CD14-positive monocyte (primary cell): ENCODE data around the gene LAT. TPM values are rescaled to one million over a fixed set of nuclear protein-coding genes. Genes with fewer than 3 reads are reported as not detected.

Experiments used
- DNase-seq, 3 donors: peaks; one replicate each; pipeline ENCODE4 v3.0.0-alpha.2; 2011 to 2022
- H2AFZ ChIP-seq: 2 replicates; pipeline ENCODE4 v1.6.0; 2012; ENCODE audit warnings: mild to moderate bottlenecking, low read depth, low read length, inconsistent platforms; ENCODE audit not compliant: insufficient read depth, poor library complexity, severe bottlenecking
- H3K27ac ChIP-seq, 2 donors: 1 replicate in 1 of 2; 2 replicates in 1 of 2; pipeline ENCODE4 v1.5.1; 2012 to 2013; ENCODE audit warnings: low read length in 2 of 2, control low read depth in 1 of 2, inconsistent platforms in 1 of 2, low read depth in 1 of 2, mild to moderate bottlenecking in 1 of 2
- H3K27me3 ChIP-seq, 2 donors: one replicate each; pipeline versions ENCODE4 v1.6.0 to v1.6.1; 2011 to 2013; ENCODE audit warnings: low read length in 2 of 2; ENCODE audit not compliant: control insufficient read depth in 2 of 2, insufficient read depth in 2 of 2
- H3K36me3 ChIP-seq, 2 donors: replicated peaks in 1 of 2; 1 replicate in 1 of 2; 2 replicates in 1 of 2; pipeline versions ENCODE4 v1.5.1 to v1.6.1; 2012 to 2013; ENCODE audit warnings: low read length in 2 of 2, control low read depth in 1 of 2, inconsistent platforms in 1 of 2, mild to moderate bottlenecking in 1 of 2; ENCODE audit not compliant: insufficient read depth in 2 of 2, control insufficient read depth in 1 of 2
- H3K4me1 ChIP-seq, 2 donors: 1 replicate in 1 of 2; 2 replicates in 1 of 2; pipeline versions ENCODE4 v1.5.1 to v1.6.1; 2012 to 2013; ENCODE audit warnings: low read length in 2 of 2, control low read depth in 1 of 2, inconsistent platforms in 1 of 2, mild to moderate bottlenecking in 1 of 2, moderate library complexity in 1 of 2; ENCODE audit not compliant: insufficient read depth in 2 of 2, control insufficient read depth in 1 of 2
- H3K4me2 ChIP-seq: replicated peaks from 2 replicates; pipeline ENCODE3; 2012; ENCODE audit warnings: low read length, moderate library complexity, mild to moderate bottlenecking; ENCODE audit not compliant: poor library complexity, severe bottlenecking; ENCODE audit errors: extremely low read depth
- H3K4me3 ChIP-seq, 3 experiments: fragments of 200-600 bp in 1 of 3; sonication (generic) in 1 of 3; replicated peaks in 1 of 3; 1 replicate in 2 of 3; 2 replicates in 1 of 3; pipeline ENCODE4 v1.5.1; 2011 to 2013; ENCODE audit warnings: low read length in 3 of 3, mild to moderate bottlenecking in 3 of 3, control low read depth in 2 of 3, low read depth in 2 of 3, inconsistent platforms in 1 of 3, moderate library complexity in 1 of 3
- H3K79me2 ChIP-seq: 2 replicates; pipeline ENCODE4 v1.6.0; 2012; ENCODE audit warnings: mild to moderate bottlenecking, control low read depth, inconsistent platforms, low read length, moderate library complexity; ENCODE audit not compliant: insufficient read depth
- H3K9ac ChIP-seq: 2 replicates; pipeline ENCODE4 v1.6.0; 2017; ENCODE audit warnings: low read length, mild to moderate bottlenecking; ENCODE audit not compliant: insufficient read depth, poor library complexity, severe bottlenecking
- H3K9me3 ChIP-seq, 2 donors: replicated peaks in 1 of 2; 1 replicate in 1 of 2; 2 replicates in 1 of 2; pipeline versions ENCODE4 v1.5.1 to v1.6.1; 2012 to 2013; ENCODE audit warnings: low read length in 2 of 2, control low read depth in 1 of 2; ENCODE audit not compliant: control insufficient read depth in 1 of 2, insufficient read depth in 1 of 2
- H4K20me1 ChIP-seq: 2 replicates; pipeline ENCODE4 v1.6.0; 2012; ENCODE audit warnings: mild to moderate bottlenecking, low read length, control low read depth, moderate library complexity; ENCODE audit not compliant: insufficient read depth
- H3K27ac Mint-ChIP-seq, 7 donors: one replicate each; pipeline ENCODE4 v1.8.0; 2020; ENCODE audit warnings: mild to moderate bottlenecking in 7 of 7, mixed read lengths in 7 of 7, moderate library complexity in 6 of 7, inconsistent platforms in 2 of 7
- H3K27me3 Mint-ChIP-seq, 3 donors: one replicate each; pipeline ENCODE4 v1.8.0; 2021 to 2022; ENCODE audit warnings: low read depth in 3 of 3, mild to moderate bottlenecking in 3 of 3, mixed read lengths in 3 of 3, moderate library complexity in 3 of 3, inconsistent platforms in 1 of 3
- H3K36me3 Mint-ChIP-seq, 2 donors: one replicate each; pipeline ENCODE4 v1.8.0; 2020; ENCODE audit warnings: mixed read lengths in 2 of 2, inconsistent platforms in 1 of 2, mild to moderate bottlenecking in 1 of 2
- H3K4me1 Mint-ChIP-seq: one replicate; pipeline ENCODE4 v1.8.0; 2020; ENCODE audit warnings: mild to moderate bottlenecking, mixed read lengths
- H3K4me3 Mint-ChIP-seq, 2 donors: one replicate each; pipeline ENCODE4 v1.8.0; 2020; ENCODE audit warnings: mild to moderate bottlenecking in 2 of 2, mixed read lengths in 2 of 2, moderate library complexity in 1 of 2
- H3K9me3 Mint-ChIP-seq, 7 donors: one replicate each; pipeline ENCODE4 v1.8.0; 2020 to 2022; ENCODE audit warnings: mixed read lengths in 7 of 7, mild to moderate bottlenecking in 6 of 7, moderate library complexity in 6 of 7, inconsistent platforms in 2 of 7
- WGBS: methylation state at CpG from one replicate; pipeline ENCODE4 v1.1.5; 2013; ENCODE audit warnings: missing lambda C conversion rate; ENCODE audit not compliant: insufficient coverage; 5-methylcytosine and 5-hydroxymethylcytosine counted together
- intact Hi-C, 2 donors: fragments of 100-400 bp; cut with micrococcal nuclease; formaldehyde crosslinking; loops; one replicate each; pipeline versions ENCODE4 v1.15.0 to v1.15.1; 2023
- polyA plus RNA-seq, 3 donors: library from polyadenylated mRNA; depleted of rRNA in 1 of 3; unstranded in 2 of 3; stranded (reverse) in 1 of 3; fragments of 300-500 nt in 2 of 3; fragments of >200 nt in 1 of 3; fragmentation: Illumina TruSeq in 2 of 3; gene quantifications; 1 replicate in 2 of 3; 2 replicates in 1 of 3; pipeline ENCODE4 v1.2.3, GENCODE V29; 2012 to 2021
- TF ChIP-seq, protein P1 (sequence below): fragments of 200-600 bp; IDR thresholded peaks from one replicate; pipeline ENCODE4 v1.8.0; 2022; ENCODE audit warnings: antibody characterized with exemption, mild to moderate bottlenecking

Gene LAT
- polyA plus RNA-seq, 3 donors, result 1.5 to 25.2 (median 1.9) TPM

DNA sequence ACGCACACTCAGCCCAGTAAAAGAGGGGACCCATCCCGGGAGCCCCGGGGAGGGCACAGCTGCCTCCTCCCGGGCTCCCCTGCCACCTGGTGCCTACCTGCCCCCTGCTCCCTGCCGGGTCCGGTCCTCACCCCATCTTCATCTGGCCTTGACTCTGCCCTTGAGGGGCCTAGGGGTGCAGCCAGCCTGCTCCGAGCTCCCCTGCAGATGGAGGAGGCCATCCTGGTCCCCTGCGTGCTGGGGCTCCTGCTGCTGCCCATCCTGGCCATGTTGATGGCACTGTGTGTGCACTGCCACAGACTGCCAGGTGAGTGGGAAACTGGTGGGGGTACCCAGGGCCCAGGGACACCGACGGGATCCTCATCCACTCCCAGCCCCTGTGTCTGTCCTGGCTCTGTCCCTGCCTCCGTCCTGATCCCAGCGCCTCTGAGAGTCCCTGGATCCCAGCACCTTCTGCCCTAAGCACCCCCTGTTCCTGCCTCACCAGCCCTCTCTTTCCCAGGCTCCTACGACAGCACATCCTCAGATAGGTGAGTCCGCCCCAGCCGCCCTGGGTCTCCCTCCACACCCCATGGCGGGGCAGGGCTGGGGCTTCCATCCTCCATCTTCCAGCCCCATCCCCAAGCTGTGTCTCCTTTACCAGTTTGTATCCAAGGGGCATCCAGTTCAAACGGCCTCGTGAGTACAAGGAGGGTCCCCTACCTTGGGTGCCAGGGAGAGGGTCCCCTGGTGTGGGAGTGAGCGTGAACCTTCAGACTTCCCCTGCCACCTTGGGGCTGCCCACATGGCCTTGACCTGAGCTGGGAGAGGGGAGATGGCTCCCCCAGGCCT is 574 bp downstream of the LAT start:
- intact Hi-C loops, result no loop called here
- peak overlapping the region; percentile 56 for H3K9ac ChIP-seq
- H3K36me3 Mint-ChIP-seq, result peaks cover 81 to 93% of the 10 kb centered on the region in 2 donors
- H3K4me3 Mint-ChIP-seq, result peak overlapping the region; percentile 64 to 75
- H3K4me3 ChIP-seq, result peak overlapping the region in 2 of 3 experiments; percentile 15 to 51
- peaks cover 20 to 21% of the 10 kb centered on the region in 2 donors for H3K4me1 ChIP-seq
- H3K4me2 ChIP-seq, result peak overlapping the region; percentile 73
- 38% methylated on average over 15 of the region's 19 CpGs for WGBS
- H3K9me3 Mint-ChIP-seq, result peaks cover 17 to 31% (median 24%) of the 10 kb centered on the region in 7 donors
- H3K79me2 ChIP-seq, result no peaks in the 10 kb centered on the region
- H3K36me3 ChIP-seq, result peaks cover 73 to 87% of the 10 kb centered on the region in 2 donors
- H3K9me3 ChIP-seq, result peaks cover 0 to 23% of the 10 kb centered on the region in 2 donors
- H3K4me1 Mint-ChIP-seq, result peaks cover 21% of the 10 kb centered on the region
- peak overlapping the region in 1 of 7 donors; percentile 37 for H3K27ac Mint-ChIP-seq
- TF ChIP-seq, protein P1, sequence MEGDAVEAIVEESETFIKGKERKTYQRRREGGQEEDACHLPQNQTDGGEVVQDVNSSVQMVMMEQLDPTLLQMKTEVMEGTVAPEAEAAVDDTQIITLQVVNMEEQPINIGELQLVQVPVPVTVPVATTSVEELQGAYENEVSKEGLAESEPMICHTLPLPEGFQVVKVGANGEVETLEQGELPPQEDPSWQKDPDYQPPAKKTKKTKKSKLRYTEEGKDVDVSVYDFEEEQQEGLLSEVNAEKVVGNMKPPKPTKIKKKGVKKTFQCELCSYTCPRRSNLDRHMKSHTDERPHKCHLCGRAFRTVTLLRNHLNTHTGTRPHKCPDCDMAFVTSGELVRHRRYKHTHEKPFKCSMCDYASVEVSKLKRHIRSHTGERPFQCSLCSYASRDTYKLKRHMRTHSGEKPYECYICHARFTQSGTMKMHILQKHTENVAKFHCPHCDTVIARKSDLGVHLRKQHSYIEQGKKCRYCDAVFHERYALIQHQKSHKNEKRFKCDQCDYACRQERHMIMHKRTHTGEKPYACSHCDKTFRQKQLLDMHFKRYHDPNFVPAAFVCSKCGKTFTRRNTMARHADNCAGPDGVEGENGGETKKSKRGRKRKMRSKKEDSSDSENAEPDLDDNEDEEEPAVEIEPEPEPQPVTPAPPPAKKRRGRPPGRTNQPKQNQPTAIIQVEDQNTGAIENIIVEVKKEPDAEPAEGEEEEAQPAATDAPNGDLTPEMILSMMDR, result no peak
- no peak overlapping the region for H2AFZ ChIP-seq
- H3K27me3 ChIP-seq, result peaks cover 0 to 4% of the 10 kb centered on the region in 2 donors
- no peak for DNase-seq
- H3K27me3 Mint-ChIP-seq, result peaks cover 9 to 23% (median 21%) of the 10 kb centered on the region in 3 donors
- no peak overlapping the region for H3K27ac ChIP-seq
- H4K20me1 ChIP-seq, result peaks cover 24% of the 10 kb centered on the region

DNA sequence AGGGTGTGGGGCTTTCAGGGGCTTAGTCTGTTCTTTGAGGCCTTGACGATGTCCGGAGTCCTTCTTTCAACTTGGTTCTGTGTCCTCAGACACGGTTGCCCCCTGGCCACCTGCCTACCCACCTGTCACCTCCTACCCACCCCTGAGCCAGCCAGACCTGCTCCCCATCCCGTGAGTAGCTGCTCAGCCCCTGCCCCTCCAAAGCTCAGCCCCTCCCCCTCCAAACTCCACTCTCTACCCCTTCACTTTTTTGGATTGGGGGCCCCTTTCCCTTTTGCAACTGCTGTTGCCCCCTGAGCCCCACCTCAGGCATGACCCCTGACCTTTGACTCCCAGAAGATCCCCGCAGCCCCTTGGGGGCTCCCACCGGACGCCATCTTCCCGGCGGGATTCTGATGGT is 1.2 kb downstream of the LAT start:
- Histone ChIP-seq H3K27ac (no peak overlapping the region), H3K4me2 (no peak overlapping the region), H3K36me3 (peaks cover 69 to 86% of the 10 kb centered on the region in 2 donors), H3K79me2 (no peaks in the 10 kb centered on the region), H3K4me3 (no peak overlapping the region), H3K27me3 (peaks cover 0 to 4% of the 10 kb centered on the region in 2 donors), H3K9ac (no peak overlapping the region), H2AFZ (no peak overlapping the region), H3K4me1 (peaks cover 20 to 21% of the 10 kb centered on the region in 2 donors), H3K9me3 (peaks cover 0 to 20% of the 10 kb centered on the region in 2 donors), H4K20me1 (peaks cover 24% of the 10 kb centered on the region)
- peaks cover 17 to 30% (median 24%) of the 10 kb centered on the region in 7 donors for H3K9me3 Mint-ChIP-seq
- TF ChIP-seq, protein P1, result no peak
- no peak overlapping the region for H3K27ac Mint-ChIP-seq
- intact Hi-C loops, result no loop called here
- H3K27me3 Mint-ChIP-seq, result peaks cover 8 to 23% (median 21%) of the 10 kb centered on the region in 3 donors
- DNase-seq, result no peak
- peaks cover 21% of the 10 kb centered on the region for H3K4me1 Mint-ChIP-seq
- WGBS, result 100% methylated on average over 2 of the region's 9 CpGs
- H3K36me3 Mint-ChIP-seq, result peaks cover 81 to 93% of the 10 kb centered on the region in 2 donors
- H3K4me3 Mint-ChIP-seq, result peak overlapping the region; percentile 43 to 62
